Astrocyte (in vitro differentiated cells and primary cell): ENCODE measurements around the gene WHRN. TPM values are rescaled to one million over a fixed set of nuclear protein-coding genes. Genes with fewer than 3 reads are reported as not detected.

Experiments used
- DNase-seq: peaks from one replicate; pipeline ENCODE4 v3.0.0-alpha.2; 2010; ENCODE audit warnings: low read depth
- FAIRE-seq: peaks from 2 replicates; lab custom pipeline; 2011; peaks lifted over from hg19 to GRCh38; lab: Jason Lieb, UNC
- H2AFZ ChIP-seq: 2 replicates; pipeline ENCODE4 v1.6.0; 2012; ENCODE audit warnings: low read depth, low read length, inconsistent platforms
- H3K27ac ChIP-seq: 2 replicates; pipeline ENCODE4 v1.5.1; 2011; ENCODE audit warnings: low read depth, low read length, inconsistent platforms
- H3K27me3 ChIP-seq: 2 replicates; pipeline ENCODE4 v1.6.0; 2011; ENCODE audit warnings: low read length, inconsistent platforms; ENCODE audit not compliant: insufficient read depth
- H3K36me3 ChIP-seq: 2 replicates; pipeline ENCODE4 v1.5.1; 2011; ENCODE audit warnings: low read length, inconsistent platforms; ENCODE audit not compliant: insufficient read depth
- H3K4me1 ChIP-seq: 2 replicates; pipeline ENCODE4 v1.5.1; 2011; ENCODE audit warnings: low read length, inconsistent platforms; ENCODE audit not compliant: insufficient read depth
- H3K4me2 ChIP-seq: 2 replicates; pipeline ENCODE4 v1.6.0; 2012; ENCODE audit warnings: low read length, inconsistent platforms
- H3K4me3 ChIP-seq: 2 replicates; pipeline ENCODE4 v1.5.1; 2011; ENCODE audit warnings: low read depth, mild to moderate bottlenecking, low read length, inconsistent platforms; ENCODE audit not compliant: insufficient read depth
- H3K79me2 ChIP-seq: 2 replicates; pipeline ENCODE4 v1.6.0; 2012; ENCODE audit warnings: mild to moderate bottlenecking, low read length, inconsistent platforms; ENCODE audit not compliant: insufficient read depth
- H3K9ac ChIP-seq: 2 replicates; pipeline ENCODE4 v1.6.0; 2012; ENCODE audit warnings: mild to moderate bottlenecking, low read length, inconsistent platforms
- H3K9me3 ChIP-seq: 2 replicates; pipeline ENCODE4 v1.5.1; 2012; ENCODE audit warnings: low read depth, mild to moderate bottlenecking, low read length, inconsistent platforms; ENCODE audit not compliant: insufficient read depth
- H4K20me1 ChIP-seq: 2 replicates; pipeline ENCODE4 v1.6.0; 2012; ENCODE audit warnings: low read length, inconsistent platforms; ENCODE audit not compliant: insufficient read depth
- H3K27ac Mint-ChIP-seq: one replicate; pipeline ENCODE4 v1.8.0; 2021; ENCODE audit warnings: mild to moderate bottlenecking, mixed read lengths; ENCODE audit not compliant: unreplicated experiment
- H3K27me3 Mint-ChIP-seq: one replicate; pipeline ENCODE4 v1.8.0; 2021; ENCODE audit warnings: low read depth, mixed read lengths; ENCODE audit not compliant: unreplicated experiment
- H3K36me3 Mint-ChIP-seq: one replicate; pipeline ENCODE4 v1.8.0; 2021; ENCODE audit warnings: low read depth, mixed read lengths; ENCODE audit not compliant: unreplicated experiment
- H3K4me1 Mint-ChIP-seq: one replicate; pipeline ENCODE4 v1.8.0; 2021; ENCODE audit warnings: low read depth, mixed read lengths; ENCODE audit not compliant: unreplicated experiment
- H3K4me3 Mint-ChIP-seq: one replicate; pipeline ENCODE4 v1.8.0; 2021; ENCODE audit warnings: mild to moderate bottlenecking, moderate library complexity, mixed read lengths; ENCODE audit not compliant: unreplicated experiment
- H3K9me3 Mint-ChIP-seq: one replicate; pipeline ENCODE4 v1.8.0; 2021; ENCODE audit warnings: mild to moderate bottlenecking, mixed read lengths; ENCODE audit not compliant: unreplicated experiment
- CTCF ChIP-seq: IDR thresholded peaks from 2 replicates; pipeline ENCODE4 v1.5.1; 2011; ENCODE audit warnings: low read depth, mild to moderate bottlenecking, inconsistent platforms, low read length, moderate library complexity; ENCODE audit not compliant: insufficient read depth
- EZH2 ChIP-seq: IDR thresholded peaks from 2 replicates; pipeline ENCODE4 v1.6.1; 2012; ENCODE audit warnings: mild to moderate bottlenecking, low read length, inconsistent platforms; ENCODE audit not compliant: insufficient read depth
- total RNA-seq: library from RNA; stranded (reverse); gene quantifications from 2 replicates; pipeline ENCODE4 v1.2.1, GENCODE V29; 2021

WHRN gene
- total RNA-seq, 1 donor from 2014 or later, result 10.2 TPM

GRCh38 chr9:114470121-114470520, 35.2 kb downstream of the WHRN start:
- H3K9me3 Mint-ChIP-seq, result peaks cover 13% of the 10 kb centered on the region
- Histone ChIP-seq H3K27me3 (no peaks in the 10 kb centered on the region), H3K27ac (no peak overlapping the region), H3K4me3 (no peak overlapping the region), H3K36me3 (no peaks in the 10 kb centered on the region), H4K20me1 (no peaks in the 10 kb centered on the region), H3K79me2 (no peaks in the 10 kb centered on the region), H2AFZ (no peak overlapping the region), H3K4me1 (no peaks in the 10 kb centered on the region), H3K9ac (no peak overlapping the region), H3K9me3 (no peaks in the 10 kb centered on the region), H3K4me2 (no peak overlapping the region)
- H3K27ac Mint-ChIP-seq, result no peak overlapping the region
- H3K4me1 Mint-ChIP-seq, result peaks cover 9% of the 10 kb centered on the region
- H3K27me3 Mint-ChIP-seq, result peaks cover 8% of the 10 kb centered on the region
- no peak for FAIRE-seq
- DNase-seq, result no peak
- H3K36me3 Mint-ChIP-seq, result peaks cover 30% of the 10 kb centered on the region
- H3K4me3 Mint-ChIP-seq, result no peak overlapping the region
- TF ChIP-seq EZH2 (no peak), CTCF (no peak)

GRCh38 chr9:114469091-114469853, 36.0 kb downstream of the WHRN start:
- no peak for FAIRE-seq
- no peak overlapping the region for H3K9ac ChIP-seq
- DNase-seq, result no peak

More at GRCh38 chr9:114469091-114469853, 36.0 kb downstream of the WHRN start:
- Mint-ChIP-seq H3K9me3 (peaks cover 13% of the 10 kb centered on the region), H3K4me3 (no peak overlapping the region), H3K27me3 (peaks cover 7% of the 10 kb centered on the region), H3K27ac (no peak overlapping the region), H3K4me1 (peaks cover 4% of the 10 kb centered on the region), H3K36me3 (peaks cover 28% of the 10 kb centered on the region)
- H3K4me3 ChIP-seq, result no peak overlapping the region
- H3K36me3 ChIP-seq, result no peaks in the 10 kb centered on the region
- no peak overlapping the region for H3K27ac ChIP-seq
- no peak for TF ChIP-seq EZH2
- no peak for TF ChIP-seq CTCF
- H3K9me3 ChIP-seq, result no peaks in the 10 kb centered on the region
- no peaks in the 10 kb centered on the region for H4K20me1 ChIP-seq
- no peak overlapping the region for H3K4me2 ChIP-seq
- no peaks in the 10 kb centered on the region for H3K79me2 ChIP-seq
- H3K4me1 ChIP-seq, result no peaks in the 10 kb centered on the region
- no peaks in the 10 kb centered on the region for H3K27me3 ChIP-seq
- H2AFZ ChIP-seq, result no peak overlapping the region
